ENCODE measurements around the gene TULP4.
"Not testable (repeated sequence)": the region's sequence is repeated elsewhere in the genome, so short reads cannot be mapped to it uniquely, and the experiment has no call there.

Gene TULP4

GRCh38 chr6:158391977-158392376 lies 79.7 kb downstream of the TULP4 start:
- DNase-seq (ENCODE audit: low read depth) = not testable (repeated sequence)

GRCh38 chr6:158396136-158396535 lies 83.9 kb downstream of the TULP4 start:
- no peak for DNase-seq (ENCODE audit: low read depth)

GRCh38 chr6:158397578-158397977 lies 85.3 kb downstream of the TULP4 start:
- no peak for DNase-seq (ENCODE audit: low read depth)

- DNase-seq (ENCODE audit: low read depth) = no peak
These were observed 86.2 kb downstream of the TULP4 start for GRCh38 chr6:158398252-158399024.

- DNase-seq (ENCODE audit: low read depth) = no peak
These were observed 86.9 kb downstream of the TULP4 start for GRCh38 chr6:158399040-158399700.

GRCh38 chr6:158402184-158402583 lies 89.9 kb downstream of the TULP4 start:
- DNase-seq (ENCODE audit: low read depth) = no peak

GRCh38 chr6:158405321-158405831 lies 93.1 kb downstream of the TULP4 start:
- DNase-seq (ENCODE audit: low read depth) = not testable (repeated sequence)

GRCh38 chr6:158405933-158406332 lies 93.7 kb downstream of the TULP4 start:
- DNase-seq (ENCODE audit: low read depth) = no peak

- DNase-seq (ENCODE audit: low read depth) = no peak
These were observed 94.5 kb downstream of the TULP4 start for GRCh38 chr6:158406736-158407135.

- no peak for DNase-seq (ENCODE audit: low read depth)
These were observed 95.7 kb downstream of the TULP4 start for GRCh38 chr6:158408013-158408412.

GRCh38 chr6:158408552-158409130 lies 96.4 kb downstream of the TULP4 start:
- DNase-seq (ENCODE audit: low read depth) = no peak

GRCh38 chr6:158409451-158409850 lies 97.2 kb downstream of the TULP4 start:
- DNase-seq (ENCODE audit: low read depth) = no peak

- no peak for DNase-seq (ENCODE audit: low read depth)
These were observed 98.5 kb downstream of the TULP4 start for GRCh38 chr6:158410784-158411183.

GRCh38 chr6:158411998-158412397 lies 99.7 kb downstream of the TULP4 start:
- DNase-seq (ENCODE audit: low read depth) = no peak

- DNase-seq (ENCODE audit: low read depth) = no peak
These were observed 100.8 kb downstream of the TULP4 start for GRCh38 chr6:158413028-158413427.

- DNase-seq (ENCODE audit: low read depth) = no peak
These were observed 101.7 kb downstream of the TULP4 start for GRCh38 chr6:158413814-158414565.

- no peak for DNase-seq (ENCODE audit: low read depth)
These were observed 102.6 kb downstream of the TULP4 start for GRCh38 chr6:158414851-158415262.

- DNase-seq (ENCODE audit: low read depth) = no peak
These were observed 103.4 kb downstream of the TULP4 start for GRCh38 chr6:158415666-158416065.

GRCh38 chr6:158416883-158417759 lies 104.9 kb downstream of the TULP4 start:
- no peak for DNase-seq (ENCODE audit: low read depth)

- DNase-seq (ENCODE audit: low read depth) = no peak
These were observed 105.5 kb downstream of the TULP4 start for GRCh38 chr6:158417760-158418098.

- DNase-seq (ENCODE audit: low read depth) = no peak
These were observed 106.2 kb downstream of the TULP4 start for GRCh38 chr6:158418501-158418900.
